GM18873 (cell line): ENCODE results near the gene LYL1.

ENCODE experiments used
- ATAC-seq: cut with Tn5 transposase; IDR thresholded peaks from one replicate; pipeline ENCODE4 v1.9.1; 2021; ENCODE audit warnings: mild to moderate bottlenecking, moderate library complexity, moderate number of reproducible peaks; ENCODE audit not compliant: unreplicated experiment, low FRiP score

Gene LYL1

DNA sequence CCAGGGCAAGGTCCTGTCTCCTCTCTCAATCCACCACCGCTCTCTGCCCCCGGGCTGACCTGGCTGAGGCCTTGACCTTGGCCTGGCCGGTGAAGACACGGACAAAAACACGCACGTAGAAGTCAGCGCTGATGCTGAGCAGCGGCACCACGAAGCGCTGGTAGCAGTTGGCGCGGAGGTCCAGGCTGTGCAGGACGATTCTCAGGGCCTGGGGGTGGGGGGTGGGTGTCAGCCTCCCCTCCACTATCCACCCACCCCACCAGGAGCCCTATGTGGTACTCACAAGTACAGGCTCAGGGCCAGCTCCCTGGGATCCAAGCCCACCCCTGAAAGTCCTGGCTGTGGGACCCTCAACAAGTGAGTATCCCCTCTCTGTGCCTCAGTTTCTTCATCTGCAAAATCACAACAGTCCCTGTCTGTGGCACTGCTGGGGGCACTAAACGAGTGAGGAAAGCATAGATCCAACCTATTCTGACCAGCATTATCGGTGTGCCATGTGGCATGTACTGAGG, 7.5 kb upstream of the LYL1 start:
- no peak for ATAC-seq

GRCh38 chr19:13109361-13110098, 6.9 kb upstream of the LYL1 start:
- ATAC-seq = no peak

- no peak for ATAC-seq
Observed at GRCh38 chr19:13104848-13105711, 2.4 kb upstream of the LYL1 start.

DNA sequence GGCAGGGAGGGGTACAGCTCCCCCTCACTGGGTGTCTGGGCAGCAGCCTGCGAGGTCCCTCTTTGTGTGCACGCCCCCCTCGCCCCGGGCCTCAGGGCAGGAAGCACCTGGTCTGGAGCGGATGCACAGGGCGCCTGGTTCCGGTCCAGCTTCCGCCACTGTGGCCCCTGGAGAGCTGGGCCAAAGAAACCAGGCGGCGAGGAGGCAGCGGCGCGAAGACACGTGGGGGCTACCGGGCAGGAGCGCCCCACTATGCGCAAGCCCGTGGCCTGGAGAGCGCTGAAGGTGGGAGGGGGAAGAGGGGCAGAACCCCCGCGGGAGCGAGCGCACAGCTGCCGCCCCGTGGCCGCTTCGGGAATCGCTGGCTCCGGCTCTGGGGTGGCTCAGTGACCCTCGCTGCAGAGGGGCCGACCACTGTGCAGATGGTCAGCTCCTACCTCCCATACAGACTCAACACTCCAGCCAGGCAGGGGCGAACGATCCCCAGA, 1.7 kb upstream of the LYL1 start:
- no peak for ATAC-seq

DNA sequence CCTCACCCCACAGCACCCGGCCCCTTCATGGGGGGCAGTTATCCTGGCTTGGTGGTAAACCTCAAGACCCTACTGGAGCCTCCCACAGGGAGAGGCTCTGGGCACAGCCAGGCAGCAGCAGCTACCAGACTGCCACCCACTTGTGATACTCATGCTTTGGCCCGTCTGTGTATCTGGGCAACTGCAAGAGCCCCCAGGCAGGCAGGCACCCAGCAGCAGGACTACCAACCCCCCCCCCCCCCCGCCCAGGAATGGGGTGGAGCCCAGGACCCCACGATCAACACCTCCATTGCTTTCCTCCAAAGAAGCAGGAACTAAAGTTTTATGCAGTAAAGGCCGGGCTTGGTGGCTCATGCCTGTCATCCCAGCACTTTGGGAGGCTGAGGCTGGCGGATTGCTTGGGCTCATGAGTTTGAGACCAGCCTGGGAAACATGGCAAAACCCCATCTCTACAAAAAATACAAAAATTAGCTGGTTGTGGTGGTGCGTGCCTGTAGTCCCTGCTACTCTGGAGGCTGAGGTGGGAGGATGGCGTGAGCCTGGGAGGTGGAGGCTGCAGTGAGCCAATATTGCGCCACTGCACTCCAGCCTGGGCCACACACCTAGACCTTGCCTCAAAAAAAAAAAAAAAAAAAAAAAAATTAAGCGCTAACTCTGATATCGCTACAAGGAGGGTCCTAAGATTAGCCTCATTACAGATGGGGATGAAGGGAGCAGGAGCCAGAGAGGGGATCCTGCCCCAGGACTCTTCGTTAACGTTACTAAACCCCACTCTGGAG, 1.1 kb upstream of the LYL1 start:
- no peak for ATAC-seq

DNA sequence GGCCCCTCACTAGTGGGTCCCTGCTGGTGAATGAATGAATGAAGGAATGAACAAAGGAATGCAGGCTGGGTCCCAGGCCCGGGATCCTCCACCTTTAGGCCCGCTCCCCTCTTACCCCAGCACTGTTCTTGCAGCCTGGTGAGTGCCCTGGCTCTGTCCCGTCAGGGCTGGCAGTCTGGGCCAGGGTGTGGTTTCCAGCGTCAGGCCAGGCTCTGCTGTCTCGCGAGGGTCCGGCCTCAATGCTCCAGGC, 317 bp downstream of the LYL1 start:
- ATAC-seq = no peak

- no peak for ATAC-seq
Observed at GRCh38 chr19:13101590-13102415, 855 bp downstream of the LYL1 start.

DNA sequence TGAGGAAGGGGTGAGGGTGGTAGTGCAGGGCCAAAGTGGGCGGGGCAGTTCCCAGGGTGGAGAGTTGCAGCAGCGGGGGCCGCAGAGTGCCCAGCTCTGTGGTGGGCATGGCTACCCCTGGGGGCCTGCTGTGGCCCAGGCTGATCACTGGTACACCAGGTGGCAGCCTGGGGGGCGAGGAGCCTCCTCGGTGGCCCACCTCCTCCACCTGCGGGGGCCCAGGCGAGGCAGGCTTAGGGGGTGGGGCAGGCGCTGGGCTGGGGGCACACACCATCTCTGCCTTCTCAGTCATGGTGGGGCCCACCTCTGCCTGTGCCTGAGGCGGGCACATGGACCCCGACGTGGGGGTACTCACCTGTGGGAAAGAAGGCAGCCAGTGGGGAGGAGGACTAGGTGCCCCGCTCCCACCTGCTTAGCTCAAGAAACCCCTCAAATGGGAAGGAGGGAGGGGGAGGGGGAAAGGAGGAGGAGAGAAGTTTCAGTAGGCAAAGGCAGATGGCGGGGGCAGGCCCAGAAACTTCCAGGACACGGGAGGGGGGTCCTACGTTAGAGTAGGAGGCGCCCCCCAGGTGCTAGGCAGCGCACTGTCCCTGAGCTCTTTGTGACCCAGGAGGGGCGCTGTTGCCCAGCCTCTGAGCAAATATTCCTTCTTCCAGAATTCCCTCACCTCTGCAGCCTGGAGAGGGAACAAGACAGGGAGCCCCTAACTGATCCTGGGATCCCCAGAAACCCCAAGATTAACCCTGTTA, 1.6 kb downstream of the LYL1 start:
- ATAC-seq = no peak

- no peak for ATAC-seq
Observed at GRCh38 chr19:13100031-13100588, 2.5 kb downstream of the LYL1 start.

DNA sequence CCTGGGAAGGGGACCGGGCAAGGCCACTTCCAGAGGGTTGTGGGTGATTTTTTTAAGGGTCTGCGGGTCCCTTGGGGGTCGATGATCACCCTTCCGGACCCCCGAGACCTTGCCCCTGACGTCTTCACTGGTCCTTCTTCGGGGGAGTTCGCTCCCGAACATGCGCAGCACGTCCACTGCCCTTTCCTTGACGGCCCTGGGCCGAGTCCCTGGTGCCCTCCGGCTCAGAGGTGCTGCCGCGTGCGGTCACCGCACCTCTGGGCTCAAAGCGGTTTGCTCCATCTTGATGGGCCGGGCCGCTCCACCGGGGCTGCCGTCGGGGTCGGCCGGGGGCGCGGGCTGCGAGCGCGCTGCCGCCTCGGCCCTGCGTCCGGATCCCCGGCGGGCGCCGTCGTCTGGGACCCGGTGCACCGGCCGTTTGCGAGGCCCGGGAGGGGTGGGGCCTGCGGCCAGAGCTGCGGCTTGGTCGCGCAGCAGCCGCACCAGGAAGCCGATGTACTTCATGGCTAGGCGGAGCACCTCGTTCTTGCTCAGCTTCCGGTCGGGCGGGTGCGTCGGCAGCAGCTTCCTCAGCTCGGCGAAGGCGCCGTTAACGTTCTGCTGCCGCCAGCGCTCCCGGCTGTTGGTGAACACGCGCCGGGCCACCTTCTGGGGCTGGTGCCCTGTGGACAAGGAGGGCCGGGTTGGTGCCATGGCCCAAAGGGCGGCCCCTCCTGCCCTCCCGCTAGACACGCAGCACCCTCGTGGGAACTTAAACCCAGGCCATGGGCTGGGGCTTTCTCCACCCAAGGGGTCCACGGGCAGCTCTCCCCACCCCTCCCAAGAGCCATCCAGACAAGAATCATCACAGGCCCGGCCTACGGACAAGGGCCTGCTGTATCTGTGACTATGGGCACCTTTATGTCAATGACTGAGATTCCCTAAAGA, 3.3 kb downstream of the LYL1 start:
- no peak for ATAC-seq

GRCh38 chr19:13098277-13099072, 4.2 kb downstream of the LYL1 start:
- no peak for ATAC-seq

DNA sequence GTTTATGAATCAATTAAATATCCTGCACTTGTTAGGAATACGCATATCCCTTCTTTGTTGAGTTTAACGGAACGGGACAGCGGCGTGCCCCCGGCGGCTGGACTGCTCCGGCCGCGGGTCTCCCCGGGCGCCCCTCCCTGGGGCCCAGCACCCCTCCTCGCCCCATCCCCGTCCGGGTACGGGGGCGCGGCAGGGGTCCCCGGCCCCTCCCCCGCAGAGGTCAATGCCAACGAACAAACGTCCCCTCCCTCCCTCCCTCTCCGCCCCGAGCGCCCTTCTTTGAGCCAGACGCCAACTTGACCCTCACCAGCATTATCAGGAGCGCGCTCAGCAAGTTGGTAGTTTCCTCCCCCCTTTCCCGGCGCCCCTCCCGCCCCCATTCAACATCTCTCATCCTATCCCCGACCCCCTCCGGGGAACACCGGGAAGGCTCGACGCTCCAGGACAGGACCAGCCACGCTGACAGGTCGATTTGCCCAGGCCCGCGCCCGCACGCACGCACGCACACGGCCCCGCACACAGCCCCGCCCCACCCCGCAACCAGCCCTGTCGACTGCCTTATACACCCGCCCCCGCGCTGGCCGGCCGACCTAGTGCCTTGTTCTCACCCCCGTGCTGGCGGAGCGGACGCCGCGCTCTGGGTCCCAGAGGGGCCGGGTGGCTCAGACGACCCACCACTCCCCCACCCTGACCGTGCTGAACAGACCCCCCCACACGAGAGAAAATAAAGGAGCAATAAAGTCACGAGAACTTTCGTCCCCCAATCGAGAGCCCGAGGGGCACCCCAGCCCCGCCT, 5.0 kb downstream of the LYL1 start:
- no peak for ATAC-seq

DNA sequence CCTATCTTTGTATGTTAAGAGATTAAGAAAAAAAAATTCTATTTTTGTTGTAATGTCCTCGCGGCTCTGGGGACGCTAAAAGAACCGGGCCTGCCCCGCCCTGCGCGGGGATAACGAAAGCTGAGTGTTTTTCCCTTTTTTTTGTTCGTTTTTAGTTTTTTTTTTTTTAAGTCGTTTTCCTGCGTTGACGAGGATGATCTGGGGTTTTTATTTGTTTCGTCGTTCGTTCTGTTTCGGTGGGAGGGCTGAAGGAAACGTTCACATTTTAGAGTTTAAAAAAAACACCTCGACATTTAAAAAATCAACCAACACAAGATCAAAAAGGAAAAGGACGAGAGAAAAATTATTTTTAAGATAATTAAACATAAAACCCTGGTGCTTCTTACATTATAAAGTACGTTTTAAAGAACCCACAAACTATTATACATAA, 5.6 kb downstream of the LYL1 start:
- ATAC-seq = no peak

DNA sequence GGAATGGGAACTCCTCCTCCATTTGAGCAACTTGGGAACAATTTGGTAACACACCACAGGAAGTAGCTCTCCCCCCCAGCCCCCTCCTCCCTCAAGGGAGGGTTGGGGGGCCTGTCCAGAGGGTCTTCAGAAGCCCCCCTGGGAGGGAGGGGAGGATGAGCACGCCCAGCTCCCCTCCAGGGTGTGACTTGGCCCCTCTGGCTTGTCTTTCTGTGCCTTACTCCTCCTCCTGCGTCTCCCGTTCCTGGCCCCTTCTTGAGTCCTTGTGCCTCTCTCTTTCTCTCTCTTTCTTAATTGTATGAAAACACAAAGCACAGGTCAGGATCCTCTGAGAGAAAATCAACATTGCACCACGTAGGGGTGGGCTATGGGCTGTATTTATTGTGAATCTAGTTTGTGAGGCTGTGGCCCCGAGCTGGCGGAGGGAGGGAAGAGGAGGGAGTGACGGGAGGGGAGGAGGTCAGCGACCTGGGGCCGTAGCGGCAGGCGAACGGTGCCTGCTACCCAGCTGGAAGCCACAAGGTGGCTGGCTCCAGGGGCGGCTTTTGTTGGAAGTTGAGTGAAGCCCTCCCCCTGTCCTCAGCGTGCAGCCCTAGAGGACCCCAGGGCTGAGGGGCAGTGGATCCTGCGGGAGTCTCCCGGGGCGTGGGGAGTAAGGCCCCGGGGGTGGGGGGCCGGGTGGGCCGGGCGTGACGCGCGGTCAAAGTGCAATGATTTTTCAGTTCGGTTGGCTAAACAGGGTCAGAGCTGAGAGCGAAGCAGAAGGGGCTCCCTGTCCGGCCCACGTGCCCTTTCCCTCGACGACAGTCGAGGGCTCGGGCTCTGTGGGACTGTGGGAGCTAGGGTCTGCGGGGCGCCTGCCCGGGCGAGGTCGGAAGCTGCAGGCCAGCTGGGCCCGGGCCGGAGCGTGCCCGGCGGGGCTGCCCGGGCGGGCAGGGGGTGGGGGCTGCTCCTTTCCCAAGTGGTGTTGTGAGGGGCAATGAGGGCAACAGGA, 6.4 kb downstream of the LYL1 start:
- ATAC-seq = no peak

DNA sequence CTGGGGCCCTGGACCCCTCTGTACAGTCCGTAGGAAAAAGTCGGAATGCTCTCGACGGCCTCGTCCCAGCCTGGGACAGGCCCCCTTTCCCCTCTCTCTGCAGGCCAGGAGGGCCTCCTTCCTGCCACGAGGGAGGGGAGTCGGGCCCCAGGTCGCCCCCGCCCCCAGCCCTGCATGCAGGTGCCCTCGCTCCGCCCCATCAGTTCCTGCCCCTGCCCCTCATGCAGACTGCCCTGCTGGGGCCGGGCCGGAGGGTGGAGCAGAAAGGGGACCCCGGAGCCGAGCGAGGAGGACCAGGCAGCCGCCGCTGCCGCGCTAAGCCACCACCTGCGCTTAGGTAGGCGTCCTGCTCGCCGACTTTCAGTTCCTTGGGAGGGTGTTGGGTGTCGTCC, 7.3 kb downstream of the LYL1 start:
- ATAC-seq = no peak
